IPS DF 4.7 (cell line): ENCODE data around the gene TFCP2L1.
"Not testable (repeated sequence)": the region's sequence is repeated elsewhere in the genome, so short reads cannot be mapped to it uniquely, and the experiment has no call there.

Source experiments
- DNase-seq: peaks from one replicate; pipeline ENCODE4 v3.0.0-alpha.2; 2013; ENCODE audit warnings: low spot score; ENCODE audit errors: extremely low read depth

The TFCP2L1 gene

GRCh38 chr2:121272596-121272995, 12.4 kb downstream of the TFCP2L1 start:
- DNase-seq = no peak

- DNase-seq = not testable (repeated sequence)
Observed at GRCh38 chr2:121269436-121269835, 15.6 kb downstream of the TFCP2L1 start.

GRCh38 chr2:121266543-121267106, 18.4 kb downstream of the TFCP2L1 start:
- no peak for DNase-seq

- DNase-seq = no peak
Observed at GRCh38 chr2:121263996-121264715, 20.8 kb downstream of the TFCP2L1 start.

- no peak for DNase-seq
Observed at GRCh38 chr2:121260370-121261154, 24.4 kb downstream of the TFCP2L1 start.

GRCh38 chr2:121258051-121258450, 27.0 kb downstream of the TFCP2L1 start:
- no peak for DNase-seq

GRCh38 chr2:121257480-121257840, 27.5 kb downstream of the TFCP2L1 start:
- no peak for DNase-seq

- no peak for DNase-seq
Observed at GRCh38 chr2:121256720-121257479, 28.1 kb downstream of the TFCP2L1 start.

GRCh38 chr2:121255358-121255757, 29.6 kb downstream of the TFCP2L1 start:
- no peak for DNase-seq

- DNase-seq = no peak
Observed at GRCh38 chr2:121254748-121255147, 30.3 kb downstream of the TFCP2L1 start.

GRCh38 chr2:121253674-121254240, 31.2 kb downstream of the TFCP2L1 start:
- DNase-seq = no peak

- DNase-seq = no peak
Observed at GRCh38 chr2:121253021-121253673, 31.9 kb downstream of the TFCP2L1 start.

- no peak for DNase-seq
Observed at GRCh38 chr2:121251497-121251896, 33.5 kb downstream of the TFCP2L1 start.

- DNase-seq = no peak
Observed at GRCh38 chr2:121248766-121249343, 36.1 kb downstream of the TFCP2L1 start.

- DNase-seq = no peak
Observed at GRCh38 chr2:121247971-121248370, 37.0 kb downstream of the TFCP2L1 start.

GRCh38 chr2:121247534-121247933, 37.5 kb downstream of the TFCP2L1 start:
- no peak for DNase-seq

GRCh38 chr2:121246704-121247255, 38.2 kb downstream of the TFCP2L1 start:
- no peak for DNase-seq

GRCh38 chr2:121245913-121246312, 39.1 kb downstream of the TFCP2L1 start:
- no peak for DNase-seq

GRCh38 chr2:121245120-121245820, 39.7 kb downstream of the TFCP2L1 start:
- DNase-seq = no peak

- DNase-seq = no peak
Observed at GRCh38 chr2:121244616-121245015, 40.4 kb downstream of the TFCP2L1 start.
